ENCODE results near the gene NRTN.
"Not testable (repeated sequence)": the region's sequence is repeated elsewhere in the genome, so short reads cannot be mapped to it uniquely, and the experiment has no call there.

The NRTN gene

GRCh38 chr19:5837761-5838352 lies 33.0 kb downstream of the NRTN start:
- Mint-ChIP-seq H3K9me3 (no peaks in the 10 kb centered on the region), H3K4me3 (no peak overlapping the region), H3K4me1 (peaks cover 23% of the 10 kb centered on the region), H3K27ac (no peak overlapping the region), H3K27me3 (peaks cover 5% of the 10 kb centered on the region)
- DNase-seq = no peak
- no peak for ATAC-seq

GRCh38 chr19:5838353-5839064 lies 33.6 kb downstream of the NRTN start:
- Mint-ChIP-seq H3K27ac (no peak overlapping the region), H3K27me3 (peaks cover 5% of the 10 kb centered on the region), H3K9me3 (no peaks in the 10 kb centered on the region), H3K4me1 (peaks cover 23% of the 10 kb centered on the region), H3K4me3 (peak overlapping the region in 1 of 2 donors; percentile 45)
- ATAC-seq = no peak
- no peak for DNase-seq

- DNase-seq (no peak), ATAC-seq (no peak)
- Mint-ChIP-seq H3K27me3 (peaks cover 5% of the 10 kb centered on the region), H3K9me3 (no peaks in the 10 kb centered on the region), H3K4me1 (peaks cover 23% of the 10 kb centered on the region), H3K27ac (peak within 1 kb of the TSS in 1 of 2 donors; percentile 42), H3K4me3 (peak within 1 kb of the TSS in 1 of 2 donors; percentile 45)
These were observed 34.5 kb downstream of the NRTN start, which contains the start of gene FUT6 for GRCh38 chr19:5839065-5840017. Gene FUT6, minus strand, starts transcription at chr19:5839702. Its CDS starts 7,135 bp downstream, at chr19:5832567.

GRCh38 chr19:5841735-5842111 lies 36.9 kb downstream of the NRTN start:
- DNase-seq, H3K27me3 Mint-ChIP-seq, H3K27ac Mint-ChIP-seq, H3K4me3 Mint-ChIP-seq, H3K9me3 Mint-ChIP-seq: not testable (repeated sequence)
- peaks cover 23% of the 10 kb centered on the region for H3K4me1 Mint-ChIP-seq
- peak; percentile 40 for ATAC-seq

GRCh38 chr19:5843295-5843927 lies 38.5 kb downstream of the NRTN start:
- no peak for DNase-seq
- Mint-ChIP-seq H3K4me1 (peaks cover 16% of the 10 kb centered on the region), H3K27ac (no peak overlapping the region), H3K9me3 (no peaks in the 10 kb centered on the region), H3K4me3 (no peak overlapping the region), H3K27me3 (peaks cover 2% of the 10 kb centered on the region)
- ATAC-seq = no peak

- DNase-seq = no peak
- Mint-ChIP-seq H3K4me3 (no peak overlapping the region), H3K27me3 (no peaks in the 10 kb centered on the region), H3K9me3 (no peaks in the 10 kb centered on the region), H3K27ac (no peak overlapping the region), H3K4me1 (peaks cover 2% of the 10 kb centered on the region)
- no peak for ATAC-seq
These were observed 39.9 kb downstream of the NRTN start for GRCh38 chr19:5844456-5845433.

GRCh38 chr19:5847846-5848245 lies 43.0 kb downstream of the NRTN start:
- not testable (repeated sequence) for DNase-seq, ATAC-seq, H3K4me1 Mint-ChIP-seq, H3K27me3 Mint-ChIP-seq, H3K27ac Mint-ChIP-seq, H3K4me3 Mint-ChIP-seq, H3K9me3 Mint-ChIP-seq

- ATAC-seq, H3K27ac Mint-ChIP-seq, H3K4me1 Mint-ChIP-seq, H3K9me3 Mint-ChIP-seq, H3K27me3 Mint-ChIP-seq, H3K4me3 Mint-ChIP-seq, DNase-seq: not testable (repeated sequence)
These were observed 43.8 kb downstream of the NRTN start for GRCh38 chr19:5848621-5849020.

GRCh38 chr19:5850189-5850588 lies 45.3 kb downstream of the NRTN start:
- no peak overlapping the region for H3K27ac Mint-ChIP-seq
- DNase-seq (no peak), ATAC-seq (no peak)
- peaks cover 6% of the 10 kb centered on the region for H3K4me1 Mint-ChIP-seq
- H3K27me3 Mint-ChIP-seq = peaks cover 6% of the 10 kb centered on the region
- H3K4me3 Mint-ChIP-seq = no peak overlapping the region
- H3K9me3 Mint-ChIP-seq = no peaks in the 10 kb centered on the region

- ATAC-seq (no peak), DNase-seq (no peak)
- Mint-ChIP-seq H3K4me3 (no peak overlapping the region), H3K27me3 (peaks cover 6% of the 10 kb centered on the region), H3K27ac (peak overlapping the region in 1 of 2 donors; percentile 83), H3K9me3 (no peaks in the 10 kb centered on the region), H3K4me1 (peaks cover 6% of the 10 kb centered on the region)
These were observed 46.0 kb downstream of the NRTN start for GRCh38 chr19:5850743-5851293.

GRCh38 chr19:5851302-5851701 lies 46.4 kb downstream of the NRTN start, which contains the start of gene FUT3:
Gene FUT3, minus strand, starts transcription at chr19:5851449.
- DNase-seq = no peak
- H3K27me3 Mint-ChIP-seq = peaks cover 6% of the 10 kb centered on the region
- H3K27ac Mint-ChIP-seq = peak within 1 kb of the TSS in 1 of 2 donors; percentile 83
- no peak for ATAC-seq
- no peak within 1 kb of the TSS for H3K4me3 Mint-ChIP-seq
- H3K9me3 Mint-ChIP-seq = no peaks in the 10 kb centered on the region
- H3K4me1 Mint-ChIP-seq = peaks cover 6% of the 10 kb centered on the region

- not testable (repeated sequence) for H3K4me3 Mint-ChIP-seq, H3K27me3 Mint-ChIP-seq
These were observed 49.3 kb downstream of the NRTN start for GRCh38 chr19:5854121-5854520.

GRCh38 chr19:5855151-5855550 lies 50.3 kb downstream of the NRTN start:
- DNase-seq, H3K9me3 Mint-ChIP-seq, ATAC-seq, H3K4me1 Mint-ChIP-seq, H3K27me3 Mint-ChIP-seq, H3K27ac Mint-ChIP-seq, H3K4me3 Mint-ChIP-seq: not testable (repeated sequence)

More at GRCh38 chr19:5854121-5854520, 49.3 kb downstream of the NRTN start:
- peak overlapping the region in 1 of 2 donors; percentile 32 for H3K27ac Mint-ChIP-seq
- not testable (repeated sequence) for ATAC-seq, DNase-seq, H3K4me1 Mint-ChIP-seq, H3K9me3 Mint-ChIP-seq

All from stimulated activated naive CD8-positive, alpha-beta T cell treated with anti-CD3 and anti-CD28 coated beads, Interleukin-15, amount 100 ng/mL, for 72 hours (primary cell).